GM10266 (cell line): ENCODE data around the gene ITPKC.

Experiments used
- DNase-seq: peaks from one replicate; pipeline ENCODE4 v3.0.0; 2012; ENCODE audit errors: extremely low spot score
- CTCF ChIP-seq: IDR thresholded peaks from 2 replicates; pipeline ENCODE4 v1.5.1; 2012; ENCODE audit warnings: mild to moderate bottlenecking, low read depth; ENCODE audit not compliant: control insufficient read depth, insufficient read depth; ENCODE audit errors: missing control alignments

Gene ITPKC

GRCh38 chr19:40716482-40717324, at the start of gene ITPKC, which contains the start of gene COQ8B:
TSS of gene ITPKC (plus strand) at chr19:40717112. CDS start at chr19:40717136, 24 bp downstream.
TSS of gene COQ8B (minus strand) at chr19:40716886. CDS start at chr19:40714632, 2,254 bp downstream.
- DNase-seq = peak; percentile 99
- TF ChIP-seq CTCF = no peak

- no peak for DNase-seq
- TF ChIP-seq CTCF = no peak
These were observed 49.3 kb upstream of the ITPKC start for GRCh38 chr19:40667602-40668001.

GRCh38 chr19:40668991-40669614, 47.8 kb upstream of the ITPKC start:
- no peak for DNase-seq
- TF ChIP-seq CTCF = no peak

GRCh38 chr19:40671404-40671803, 45.5 kb upstream of the ITPKC start:
- no peak for TF ChIP-seq CTCF
- DNase-seq = no peak

- DNase-seq = no peak
- no peak for TF ChIP-seq CTCF
These were observed 44.9 kb upstream of the ITPKC start for GRCh38 chr19:40672038-40672437.

- TF ChIP-seq CTCF = no peak
- DNase-seq = no peak
These were observed 44.2 kb upstream of the ITPKC start for GRCh38 chr19:40672573-40673299.
